Measurements from ENCODE around the gene BIN1.

GRCh38 chr2:127075821-127076220 is 31.1 kb downstream of the BIN1 start:
- TF ChIP-seq CTCF (IDR thresholded peaks at IDR 0.05 in 2 of 3, conservative IDR thresholded peaks at IDR 0.05 in 1 of 3; ENCODE audit: borderline replicate concordance in 1 of 3, insufficient read depth in 1 of 3, low read depth in 2 of 3, low read length in 2 of 3) (no peak), ZNF274 (IDR thresholded peaks at IDR 0.05; ENCODE audit: low read depth, low read length) (no peak), CEBPB (IDR thresholded peaks at IDR 0.05; ENCODE audit: low read depth) (no peak), POLR2AphosphoS5 (IDR thresholded peaks at IDR 0.05; ENCODE audit: low read depth, low read length) (no peak), POLR2A (IDR thresholded peaks at IDR 0.05; ENCODE audit: borderline replicate concordance, extremely low read depth, insufficient read depth, insufficient read length) (no peak), EGR1 (IDR thresholded peaks at IDR 0.05; ENCODE audit: low read depth) (no peak)
